Stimulated activated naive CD4-positive, alpha-beta T cell (primary cell): Measurements from ENCODE around the gene EFHC1.
"Not testable (repeated sequence)": the region's sequence is repeated elsewhere in the genome, so short reads cannot be mapped to it uniquely, and the experiment has no call there.

ENCODE experiments used
- DNase-seq, 6 experiments: peaks; one replicate each; lab custom pipeline; 2025; lab: John Stamatoyannopoulos, UW

Gene EFHC1, protein sequence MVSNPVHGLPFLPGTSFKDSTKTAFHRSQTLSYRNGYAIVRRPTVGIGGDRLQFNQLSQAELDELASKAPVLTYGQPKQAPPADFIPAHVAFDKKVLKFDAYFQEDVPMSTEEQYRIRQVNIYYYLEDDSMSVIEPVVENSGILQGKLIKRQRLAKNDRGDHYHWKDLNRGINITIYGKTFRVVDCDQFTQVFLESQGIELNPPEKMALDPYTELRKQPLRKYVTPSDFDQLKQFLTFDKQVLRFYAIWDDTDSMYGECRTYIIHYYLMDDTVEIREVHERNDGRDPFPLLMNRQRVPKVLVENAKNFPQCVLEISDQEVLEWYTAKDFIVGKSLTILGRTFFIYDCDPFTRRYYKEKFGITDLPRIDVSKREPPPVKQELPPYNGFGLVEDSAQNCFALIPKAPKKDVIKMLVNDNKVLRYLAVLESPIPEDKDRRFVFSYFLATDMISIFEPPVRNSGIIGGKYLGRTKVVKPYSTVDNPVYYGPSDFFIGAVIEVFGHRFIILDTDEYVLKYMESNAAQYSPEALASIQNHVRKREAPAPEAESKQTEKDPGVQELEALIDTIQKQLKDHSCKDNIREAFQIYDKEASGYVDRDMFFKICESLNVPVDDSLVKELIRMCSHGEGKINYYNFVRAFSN

DNA sequence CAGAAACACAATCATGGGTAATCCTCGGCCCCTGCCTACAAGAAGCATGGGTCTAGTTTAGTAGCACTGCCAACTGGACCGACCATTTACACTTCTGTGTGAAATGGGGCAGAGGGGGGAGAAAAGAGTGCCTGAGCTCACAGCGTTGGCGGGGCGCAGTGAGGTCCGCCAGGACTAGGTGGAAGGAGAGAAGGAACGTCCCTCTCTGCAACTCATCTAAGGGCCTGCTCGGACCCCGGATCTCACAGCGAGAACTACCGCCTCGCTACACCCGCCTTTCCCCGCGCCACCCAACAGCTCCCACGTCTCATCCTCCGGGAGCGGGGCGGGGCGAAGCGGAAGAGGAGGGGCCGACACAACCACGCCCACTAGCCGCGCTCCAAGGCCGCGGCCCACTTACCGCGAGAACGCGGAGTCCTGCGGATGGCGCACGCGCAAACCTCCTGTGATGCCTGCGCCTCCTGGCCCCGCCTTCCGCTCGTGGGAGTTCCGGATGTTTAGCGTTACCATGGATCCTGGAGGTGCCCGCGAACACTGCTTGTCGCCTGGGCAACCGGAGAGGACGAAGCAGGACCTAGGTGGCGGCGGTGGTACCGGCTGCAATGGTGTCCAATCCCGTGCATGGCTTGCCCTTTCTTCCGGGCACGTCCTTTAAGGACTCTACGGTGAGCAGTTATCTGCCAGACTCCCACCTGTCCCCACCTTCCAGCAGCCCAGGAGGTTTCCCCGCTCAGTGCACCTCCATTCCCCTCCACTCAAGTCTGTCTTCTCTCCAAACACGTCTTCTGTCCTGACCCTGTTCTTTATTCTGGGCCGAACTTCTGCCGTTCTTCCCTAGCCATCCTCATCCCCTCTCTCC, at the start of gene EFHC1:
Gene EFHC1 (plus strand): TSS at position 534 of the 859 bp plus-strand sequence. CDS start 69 bp downstream, at position 603.
- DNase-seq = peak; percentile 95 to 96 (median 96)

DNA sequence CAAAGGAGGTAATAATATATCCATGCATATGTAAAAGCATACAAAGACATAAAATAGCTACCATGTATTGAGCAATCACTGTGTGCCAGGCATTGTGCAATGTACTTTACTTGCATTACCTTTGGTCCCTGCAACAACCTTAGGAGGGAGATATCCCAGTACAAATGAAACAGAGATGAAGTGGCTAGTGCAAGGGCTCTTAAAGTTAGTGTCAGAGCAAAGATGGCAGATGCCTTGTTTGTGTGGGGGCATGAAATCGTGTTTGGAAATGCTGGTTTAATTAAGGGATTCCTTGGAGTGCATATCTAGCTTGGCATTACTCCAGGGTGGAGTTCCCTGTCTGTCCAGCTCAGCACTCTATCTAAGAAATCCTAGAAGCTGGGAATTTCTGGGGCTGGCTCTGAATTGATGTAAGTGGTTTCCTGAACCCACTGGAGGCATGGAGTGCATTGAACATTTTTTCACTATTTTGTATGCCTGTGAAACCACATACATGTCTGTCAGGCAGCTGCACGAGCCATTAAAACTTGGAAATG, 48.4 kb upstream of the EFHC1 start:
- no peak for DNase-seq

DNA sequence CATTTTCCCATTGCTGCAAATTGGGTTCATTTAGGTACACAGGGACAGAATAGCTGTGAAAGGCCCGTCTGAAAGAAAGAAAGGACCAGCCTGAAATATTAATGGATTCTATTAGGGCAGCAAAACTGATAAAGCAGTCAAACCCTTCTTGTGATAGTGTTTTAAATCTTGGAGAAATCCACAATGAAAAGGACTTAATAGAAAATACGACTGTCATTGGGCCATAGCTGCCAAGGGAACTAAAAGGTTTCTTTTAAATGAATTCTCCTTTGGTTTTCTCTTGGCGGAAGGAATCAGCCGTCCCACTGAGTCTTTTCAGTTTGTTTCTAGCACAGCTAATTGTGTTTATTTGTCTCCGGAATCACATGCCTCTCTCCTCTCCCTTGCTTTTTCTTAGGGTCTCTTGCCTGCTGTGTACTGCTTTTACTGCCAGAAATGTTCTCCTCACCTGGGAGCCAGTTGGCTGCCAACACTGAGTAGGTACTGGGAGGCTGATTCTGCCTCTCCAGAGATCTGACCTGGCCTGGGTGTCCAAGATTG, 46.9 kb upstream of the EFHC1 start:
- no peak for DNase-seq

DNA sequence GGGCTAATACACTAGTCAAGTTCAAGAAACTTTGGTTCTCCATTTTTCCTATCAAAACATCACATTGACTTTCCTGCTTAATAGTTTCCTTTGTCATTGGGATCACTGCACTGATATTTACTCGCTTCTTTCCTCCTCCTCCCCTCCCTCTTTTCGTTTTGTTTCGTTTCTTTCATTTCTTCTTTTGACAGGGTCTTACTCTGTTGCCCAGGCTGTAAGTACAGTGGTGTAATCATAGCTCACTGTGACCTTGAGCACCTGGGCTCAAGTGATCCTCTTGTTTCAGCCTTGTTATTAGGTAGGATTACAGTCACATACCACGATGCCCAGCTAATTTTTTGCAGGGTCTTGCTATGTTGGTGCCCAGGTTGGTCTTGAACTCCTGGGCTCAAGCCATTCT, 45.9 kb upstream of the EFHC1 start:
- DNase-seq = no peak

- DNase-seq = peak in 2 of 6 experiments; percentile 7 to 24
These were observed 44.2 kb upstream of the EFHC1 start for GRCh38 chr6:52375780-52376556.

DNA sequence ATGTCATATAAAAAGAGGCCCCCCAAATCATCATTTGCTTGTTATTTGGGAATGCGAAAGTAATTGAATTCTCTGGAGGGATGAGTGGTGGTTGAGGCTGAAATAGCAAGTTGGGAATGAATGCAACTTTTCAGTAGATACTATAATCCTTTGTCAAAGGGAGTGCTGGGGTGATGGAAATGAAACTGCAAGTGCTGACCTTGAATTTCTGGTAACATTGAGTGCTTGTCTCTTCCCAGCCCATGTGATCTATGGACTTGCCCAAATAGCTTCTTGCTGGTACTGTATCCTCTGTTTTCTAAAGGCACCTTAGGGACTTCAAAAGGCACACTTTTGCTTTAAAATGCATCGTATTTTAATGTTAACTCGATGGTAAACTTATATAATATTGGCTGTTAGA, 43.4 kb upstream of the EFHC1 start:
- no peak for DNase-seq

DNA sequence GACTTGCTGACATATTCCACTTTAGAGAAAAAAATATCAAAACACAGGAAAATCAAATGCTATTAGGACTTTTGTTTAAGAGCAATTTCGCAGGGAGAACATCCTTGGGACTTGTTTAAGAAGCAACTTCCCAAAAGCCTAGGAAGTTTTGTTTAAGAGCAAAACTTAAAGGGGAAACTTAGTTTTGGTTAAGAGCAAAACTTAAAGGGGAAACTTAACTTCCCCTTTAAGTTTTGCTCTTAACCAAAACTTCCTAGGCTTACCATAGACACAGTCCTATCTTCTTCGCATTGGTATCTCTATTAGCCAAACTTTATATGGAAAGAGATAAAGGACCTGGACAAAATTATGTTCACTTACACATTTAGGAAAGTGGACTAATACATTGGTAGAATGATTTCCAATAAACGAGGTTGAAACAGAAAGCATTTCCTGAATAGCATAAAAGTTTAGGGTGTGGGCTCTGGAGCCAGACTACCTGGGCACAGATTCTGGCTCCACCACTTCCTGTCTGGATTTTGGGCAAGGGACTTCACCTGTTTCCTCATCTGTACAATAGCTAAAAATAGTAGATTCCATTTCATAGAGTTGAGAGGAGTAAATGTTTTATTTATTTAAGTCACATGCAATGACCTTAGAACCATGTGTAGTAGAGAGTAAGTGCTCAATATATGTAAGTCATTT, 42.5 kb upstream of the EFHC1 start:
- peak in 1 of 6 experiments; percentile 29 for DNase-seq

GRCh38 chr6:52381249-52381648, 38.9 kb upstream of the EFHC1 start:
- DNase-seq = no peak

DNA sequence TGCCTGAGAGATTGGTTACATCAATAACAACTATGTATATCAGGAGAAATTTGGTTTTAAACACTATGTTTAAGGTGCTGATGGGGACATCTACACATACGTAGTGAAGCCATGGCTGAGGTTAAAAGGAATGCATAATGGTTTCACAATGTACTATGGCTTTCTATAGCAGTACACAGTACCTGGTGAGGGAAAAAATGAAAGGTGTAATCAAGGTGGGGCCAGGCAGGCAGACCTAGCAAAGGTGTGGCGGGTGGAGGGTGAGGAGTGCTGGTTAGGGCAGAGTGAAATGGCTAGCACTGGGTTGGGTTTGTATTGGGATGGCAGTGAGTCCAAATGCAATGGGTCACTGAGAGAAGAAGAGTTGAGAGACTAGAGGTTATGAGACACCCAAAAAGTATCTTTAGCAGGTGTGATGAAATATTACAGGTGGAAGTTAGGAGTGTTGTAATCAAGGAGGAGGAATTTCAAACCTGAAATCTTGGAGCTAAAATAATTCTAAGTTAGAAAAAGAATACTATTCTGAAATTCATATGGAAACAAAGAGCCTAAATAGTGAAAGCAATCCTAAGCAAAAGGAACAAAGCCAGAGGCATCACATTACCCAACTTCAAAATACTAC, 35.9 kb upstream of the EFHC1 start:
- DNase-seq = no peak

DNA sequence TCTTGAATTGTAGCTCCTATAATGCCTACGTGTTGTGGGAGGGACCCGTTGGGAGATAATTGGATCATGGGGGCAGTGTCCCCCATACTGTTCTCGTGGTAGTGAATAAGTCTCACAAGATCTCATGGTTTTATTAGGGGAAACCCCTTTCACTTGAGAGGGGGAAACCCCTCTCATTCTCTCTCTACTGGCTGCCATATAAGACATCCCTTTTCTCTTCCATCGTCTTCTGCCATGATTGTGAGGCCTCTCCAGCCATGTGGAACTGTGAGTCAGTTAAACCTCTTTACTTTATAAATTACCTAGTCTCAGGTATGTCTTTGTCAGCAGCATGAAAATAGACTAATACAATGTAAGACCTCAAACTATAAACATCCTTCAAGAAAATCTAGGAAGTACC, 35.1 kb upstream of the EFHC1 start:
- DNase-seq = no peak

- not testable (repeated sequence) for DNase-seq
These were observed 32.0 kb upstream of the EFHC1 start for GRCh38 chr6:52388119-52388518.

DNA sequence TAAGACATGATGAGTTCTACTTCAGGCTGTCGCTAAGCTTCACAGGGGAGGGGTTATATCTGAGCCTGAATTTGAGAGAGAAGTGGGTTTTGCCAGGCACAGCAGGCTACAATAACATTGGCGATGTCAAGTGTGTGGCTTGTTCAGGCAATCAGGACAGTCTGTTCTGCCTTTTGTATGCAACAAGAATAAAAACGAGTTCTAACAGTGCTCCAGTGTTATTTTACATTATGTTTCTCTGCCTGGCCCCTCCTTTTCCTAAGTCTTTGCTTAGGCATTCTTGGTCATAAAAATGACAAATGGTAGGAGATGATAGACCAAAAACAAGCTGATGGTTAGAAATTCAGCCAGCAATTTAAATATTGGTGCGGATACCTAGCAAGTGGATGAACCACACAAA, 31.4 kb upstream of the EFHC1 start:
- DNase-seq = peak in 1 of 6 experiments; percentile 39

- no peak for DNase-seq
These were observed 30.9 kb upstream of the EFHC1 start for GRCh38 chr6:52389264-52389625.

- DNase-seq = peak; percentile 48 to 74 (median 59)
These were observed 30.3 kb upstream of the EFHC1 start for GRCh38 chr6:52389626-52390360.

DNA sequence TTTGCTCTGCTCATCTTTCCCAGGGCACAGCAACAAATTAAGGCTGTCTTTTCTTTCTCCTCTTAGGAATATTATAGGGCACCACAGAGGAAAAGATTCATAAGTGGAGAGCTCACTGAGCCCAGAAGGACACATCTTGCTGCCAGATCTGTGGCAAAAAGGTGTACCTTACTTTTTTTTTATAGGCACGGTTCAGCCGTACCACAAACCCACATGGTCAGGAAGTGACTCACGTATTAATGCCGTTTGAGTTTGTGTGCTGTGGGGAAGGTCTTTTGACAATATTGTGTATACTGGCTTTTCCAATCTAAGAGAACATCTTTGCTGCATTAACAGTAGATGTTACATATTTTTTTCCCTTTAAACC, 29.8 kb upstream of the EFHC1 start:
- peak; percentile 15 to 84 (median 70) for DNase-seq

DNA sequence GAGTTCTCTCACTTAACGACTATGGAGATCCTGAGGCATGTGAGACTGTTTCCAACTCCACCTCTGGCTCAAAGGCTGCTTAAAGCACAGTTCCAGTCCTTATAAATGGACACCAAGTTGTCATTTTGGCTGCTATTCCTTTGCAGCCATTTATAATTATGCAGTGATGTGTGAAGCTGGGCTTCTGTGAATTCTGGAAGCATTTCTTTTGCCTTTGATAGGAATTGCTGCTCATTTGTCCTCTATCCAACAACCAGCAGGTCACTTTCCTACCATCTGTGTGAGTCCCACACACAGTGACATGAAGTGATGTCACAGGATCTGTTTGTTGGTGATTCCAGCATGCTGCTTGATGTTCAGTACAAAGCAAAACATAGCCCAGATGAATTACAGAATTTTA, 28.5 kb upstream of the EFHC1 start:
- DNase-seq = no peak

DNA sequence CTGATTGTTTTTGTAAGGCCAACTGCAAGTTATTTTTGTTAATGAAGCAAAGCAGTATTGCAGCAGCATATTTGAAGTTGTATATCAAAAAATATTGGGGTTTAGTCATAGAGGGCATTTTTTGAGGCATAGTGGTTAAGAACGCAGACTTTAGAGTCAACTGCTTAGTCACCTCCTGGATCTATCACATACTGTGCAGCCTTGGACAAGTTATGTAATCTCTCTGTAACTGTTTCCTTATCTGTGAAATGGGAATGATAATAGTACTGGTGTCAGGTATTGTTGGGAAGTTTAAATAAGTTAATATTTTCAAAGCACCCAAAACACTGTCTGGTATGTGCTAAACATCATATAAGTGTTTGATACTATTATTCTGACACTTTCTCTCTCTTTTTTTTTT, 27.2 kb upstream of the EFHC1 start:
- peak in 1 of 6 experiments; percentile 4 for DNase-seq

DNA sequence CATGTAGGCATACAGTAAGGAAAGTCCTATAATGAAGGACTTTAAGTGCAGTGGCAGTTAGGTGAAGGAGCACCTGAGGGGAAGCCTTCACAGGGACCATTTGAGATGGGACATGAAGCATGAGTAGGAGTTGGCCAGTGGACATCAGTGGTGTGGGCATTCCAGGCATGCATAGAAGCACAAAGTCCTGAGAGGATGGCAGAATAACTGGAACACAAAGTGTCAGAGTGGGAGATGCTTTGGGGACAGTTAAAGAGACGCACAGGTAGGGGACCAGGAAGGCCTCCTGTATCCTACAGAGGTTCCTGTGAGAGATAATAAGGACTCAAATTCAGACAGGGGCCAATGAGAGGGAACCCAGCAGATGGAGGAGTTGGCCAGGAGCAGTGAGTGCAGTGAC, 26.4 kb upstream of the EFHC1 start:
- peak in 1 of 6 experiments; percentile 8 for DNase-seq

DNA sequence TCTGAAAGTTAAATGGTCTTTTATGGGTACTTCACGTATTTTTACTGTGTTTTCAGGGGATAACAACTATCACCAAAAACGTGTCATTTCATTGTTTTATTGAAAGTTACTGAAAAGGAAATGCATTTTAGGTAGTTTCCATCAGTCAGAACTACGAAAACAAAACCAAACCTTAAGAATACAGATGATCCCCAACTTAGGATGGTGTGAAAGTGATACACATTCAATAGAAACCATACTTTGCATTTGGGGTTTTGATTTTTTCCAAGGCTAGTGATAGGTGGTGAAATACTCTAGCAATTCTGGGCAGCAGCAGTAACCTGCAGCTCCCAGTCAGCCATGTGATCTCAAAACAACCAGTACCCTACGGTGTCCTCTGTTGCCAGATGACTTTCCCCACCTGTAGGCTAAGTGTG, 25.9 kb upstream of the EFHC1 start:
- DNase-seq = peak in 3 of 6 experiments; percentile 34 to 60 (median 46)
